LHCN-M2 (cell line): ENCODE measurements around the gene MRPL44. TPM values are rescaled to one million over a fixed set of nuclear protein-coding genes. Genes with fewer than 3 reads are reported as not detected.

Source experiments
- DNase-seq: peaks from one replicate; pipeline ENCODE4 v3.0.0-alpha.2; 2012; ENCODE audit warnings: low read depth
- total RNA-seq: library from RNA; depleted of rRNA; stranded (reverse); fragments of >200 nt; gene quantifications from 2 replicates; pipeline ENCODE4 v1.2.3, GENCODE V29; 2014; rRNA removed

Gene MRPL44
- total RNA-seq, 1 experiment from 2014 or later, result 38.3 TPM

- DNase-seq, result no peak
Measured at GRCh38 chr2:224004105-224004695, 46.9 kb downstream of the MRPL44 start.

GRCh38 chr2:224008702-224009261 lies 51.5 kb downstream of the MRPL44 start:
- DNase-seq, result no peak

GRCh38 chr2:224009605-224010315 lies 52.5 kb downstream of the MRPL44 start:
- DNase-seq, result peak; percentile 26

GRCh38 chr2:224011837-224012236 lies 54.6 kb downstream of the MRPL44 start:
- DNase-seq, result no peak

GRCh38 chr2:224014336-224014735 lies 57.1 kb downstream of the MRPL44 start:
- DNase-seq, result no peak

- no peak for DNase-seq
Measured at GRCh38 chr2:224016963-224017362, 59.7 kb downstream of the MRPL44 start.

Other genes starting within 250 kb of the MRPL44 start
- gene AP1S3, start 119.9 kb upstream of the MRPL44 start, total RNA-seq, result 1.7 and 1.8 TPM in 2 replicates
- gene WDFY1, start 12.1 kb upstream of the MRPL44 start, total RNA-seq, result 45.5 and 48.6 TPM in 2 replicates
- 87.3 and 97.9 TPM in 2 replicates for gene SERPINE2, start 81.8 kb downstream of the MRPL44 start, total RNA-seq